Right lobe of liver (tissue), 4 donors: ENCODE measurements around the gene MSH3.

ENCODE experiments used
- POLR2A ChIP-seq: fragments of 450-650 bp; IDR thresholded peaks from one replicate; pipeline ENCODE4 v1.6.1; 2017; ENCODE audit warnings: antibody characterized with exemption, mild to moderate bottlenecking
- TF ChIP-seq, protein P1 (sequence below), 4 donors: fragments of 200-600 bp in 3 of 4; fragments of 450-650 bp in 1 of 4; IDR thresholded peaks; one replicate each; pipeline versions ENCODE4 v1.5.1 to v1.8.0; 2016 to 2022; ENCODE audit warnings: antibody characterized with exemption in 4 of 4, mild to moderate bottlenecking in 2 of 4
- donor health status: DM: no; HTN: no; CAD: no.
- donor health status: DM: no; HTN: no; CAD: no.
- donor health status: DM: no; HTN: yes; CAD: no.

DNA sequence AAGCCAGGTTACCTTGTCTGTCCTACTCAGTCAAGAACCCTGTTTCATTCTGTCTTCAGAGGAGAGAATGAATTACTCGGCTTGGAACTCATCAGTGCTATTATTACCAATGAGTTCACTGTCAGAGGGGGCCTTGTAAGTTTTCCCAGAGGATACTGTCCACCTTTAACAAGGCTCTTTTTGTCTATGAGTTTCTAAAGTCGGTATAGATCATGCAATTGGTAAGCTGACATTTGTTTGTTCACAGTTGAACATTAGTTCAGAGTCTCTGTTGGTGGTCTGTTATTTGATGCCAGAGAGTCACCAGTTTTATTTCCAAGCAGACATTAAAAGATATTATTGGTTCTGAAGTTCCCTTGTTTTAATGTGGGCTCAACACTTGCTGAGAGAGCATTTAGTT, 58.5 kb downstream of the MSH3 start:
- TF ChIP-seq, protein P1, sequence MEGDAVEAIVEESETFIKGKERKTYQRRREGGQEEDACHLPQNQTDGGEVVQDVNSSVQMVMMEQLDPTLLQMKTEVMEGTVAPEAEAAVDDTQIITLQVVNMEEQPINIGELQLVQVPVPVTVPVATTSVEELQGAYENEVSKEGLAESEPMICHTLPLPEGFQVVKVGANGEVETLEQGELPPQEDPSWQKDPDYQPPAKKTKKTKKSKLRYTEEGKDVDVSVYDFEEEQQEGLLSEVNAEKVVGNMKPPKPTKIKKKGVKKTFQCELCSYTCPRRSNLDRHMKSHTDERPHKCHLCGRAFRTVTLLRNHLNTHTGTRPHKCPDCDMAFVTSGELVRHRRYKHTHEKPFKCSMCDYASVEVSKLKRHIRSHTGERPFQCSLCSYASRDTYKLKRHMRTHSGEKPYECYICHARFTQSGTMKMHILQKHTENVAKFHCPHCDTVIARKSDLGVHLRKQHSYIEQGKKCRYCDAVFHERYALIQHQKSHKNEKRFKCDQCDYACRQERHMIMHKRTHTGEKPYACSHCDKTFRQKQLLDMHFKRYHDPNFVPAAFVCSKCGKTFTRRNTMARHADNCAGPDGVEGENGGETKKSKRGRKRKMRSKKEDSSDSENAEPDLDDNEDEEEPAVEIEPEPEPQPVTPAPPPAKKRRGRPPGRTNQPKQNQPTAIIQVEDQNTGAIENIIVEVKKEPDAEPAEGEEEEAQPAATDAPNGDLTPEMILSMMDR (IDR thresholded peaks at IDR 0.05): no peak
- TF ChIP-seq POLR2A: no peak
